Nephron (organoid): Measurements from ENCODE around the gene RRAS.

Experiments
- H3K27ac Mint-ChIP-seq, 3 experiments: 2 replicates each; pipeline ENCODE4 v1.8.0; 2020; ENCODE audit warnings: mixed read lengths in 3 of 3, mild to moderate bottlenecking in 2 of 3, moderate library complexity in 1 of 3
- H3K27me3 Mint-ChIP-seq: 2 replicates; pipeline ENCODE4 v1.8.0; 2021; ENCODE audit warnings: low read depth, mild to moderate bottlenecking, moderate library complexity, mixed read lengths
- H3K36me3 Mint-ChIP-seq: 2 replicates; pipeline ENCODE4 v1.8.0; 2020; ENCODE audit warnings: low read depth, mixed read lengths
- H3K4me1 Mint-ChIP-seq: 2 replicates; pipeline ENCODE4 v1.8.0; 2020; ENCODE audit warnings: mixed read lengths
- H3K4me3 Mint-ChIP-seq, 3 experiments: 2 replicates each; pipeline ENCODE4 v1.8.0; 2020; ENCODE audit warnings: mild to moderate bottlenecking in 3 of 3, mixed read lengths in 3 of 3, moderate library complexity in 2 of 3
- H3K9me3 Mint-ChIP-seq: 2 replicates; pipeline ENCODE4 v1.8.0; 2020; ENCODE audit warnings: mixed read lengths
- TF ChIP-seq, protein P1 (sequence below), 3 experiments: fragments of 200-600 bp; sonication (generic); IDR thresholded peaks; one replicate each; pipeline ENCODE4 v1.5.0; 2021; ENCODE audit warnings: antibody characterized with exemption in 3 of 3; ENCODE audit not compliant: unreplicated experiment in 3 of 3

RRAS gene

DNA sequence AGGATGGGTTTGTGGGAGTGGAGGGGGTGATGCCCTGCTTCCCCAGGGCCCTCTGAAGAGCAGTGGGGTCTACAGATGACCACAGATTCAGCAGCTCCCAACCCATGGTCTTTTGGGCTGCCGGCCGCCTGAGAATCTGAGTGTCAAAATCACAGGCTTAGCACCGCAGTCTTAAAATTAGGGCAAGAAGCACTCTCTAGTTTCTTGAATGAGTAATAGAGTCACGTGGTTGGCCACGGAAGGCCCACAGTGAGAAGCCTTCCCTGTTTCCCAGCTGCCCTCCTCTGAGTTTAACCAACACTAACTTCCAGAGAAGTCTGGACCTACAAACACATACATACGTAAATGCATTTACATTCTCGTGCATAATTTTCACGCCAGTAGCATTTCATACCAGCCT lies 42.3 kb upstream of the RRAS start:
- no peaks in the 10 kb centered on the region for H3K27me3 Mint-ChIP-seq
- no peaks in the 10 kb centered on the region for H3K9me3 Mint-ChIP-seq
- peak overlapping the region in 1 of 3 experiments; percentile 34 for H3K4me3 Mint-ChIP-seq
- peaks cover 39% of the 10 kb centered on the region for H3K36me3 Mint-ChIP-seq
- no peak overlapping the region for H3K27ac Mint-ChIP-seq
- H3K4me1 Mint-ChIP-seq: peaks cover 27% of the 10 kb centered on the region
- TF ChIP-seq, protein P1, sequence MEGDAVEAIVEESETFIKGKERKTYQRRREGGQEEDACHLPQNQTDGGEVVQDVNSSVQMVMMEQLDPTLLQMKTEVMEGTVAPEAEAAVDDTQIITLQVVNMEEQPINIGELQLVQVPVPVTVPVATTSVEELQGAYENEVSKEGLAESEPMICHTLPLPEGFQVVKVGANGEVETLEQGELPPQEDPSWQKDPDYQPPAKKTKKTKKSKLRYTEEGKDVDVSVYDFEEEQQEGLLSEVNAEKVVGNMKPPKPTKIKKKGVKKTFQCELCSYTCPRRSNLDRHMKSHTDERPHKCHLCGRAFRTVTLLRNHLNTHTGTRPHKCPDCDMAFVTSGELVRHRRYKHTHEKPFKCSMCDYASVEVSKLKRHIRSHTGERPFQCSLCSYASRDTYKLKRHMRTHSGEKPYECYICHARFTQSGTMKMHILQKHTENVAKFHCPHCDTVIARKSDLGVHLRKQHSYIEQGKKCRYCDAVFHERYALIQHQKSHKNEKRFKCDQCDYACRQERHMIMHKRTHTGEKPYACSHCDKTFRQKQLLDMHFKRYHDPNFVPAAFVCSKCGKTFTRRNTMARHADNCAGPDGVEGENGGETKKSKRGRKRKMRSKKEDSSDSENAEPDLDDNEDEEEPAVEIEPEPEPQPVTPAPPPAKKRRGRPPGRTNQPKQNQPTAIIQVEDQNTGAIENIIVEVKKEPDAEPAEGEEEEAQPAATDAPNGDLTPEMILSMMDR (IDR thresholded peaks at IDR 0.05; ENCODE audit: unreplicated experiment in 3 of 3): no peak

DNA sequence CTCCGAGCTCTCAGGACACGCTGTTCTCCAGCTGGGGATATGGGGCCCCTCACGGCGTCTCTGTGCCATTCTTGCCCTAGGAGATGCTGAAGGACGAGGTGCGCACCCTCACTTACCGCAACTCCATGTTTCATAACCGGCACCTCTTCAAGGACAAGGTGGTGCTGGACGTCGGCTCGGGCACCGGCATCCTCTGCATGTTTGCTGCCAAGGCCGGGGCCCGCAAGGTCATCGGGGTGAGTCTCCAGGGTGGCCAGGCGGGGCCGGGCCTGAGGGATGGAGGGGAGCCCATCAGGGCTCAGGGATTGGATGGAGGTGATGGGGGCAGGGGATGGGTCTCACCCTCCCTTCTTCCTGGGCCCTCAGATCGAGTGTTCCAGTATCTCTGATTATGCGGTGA lies 41.9 kb upstream of the RRAS start:
- Mint-ChIP-seq H3K4me3 (no peak overlapping the region), H3K27me3 (no peaks in the 10 kb centered on the region), H3K4me1 (peaks cover 27% of the 10 kb centered on the region), H3K9me3 (no peaks in the 10 kb centered on the region), H3K36me3 (peaks cover 39% of the 10 kb centered on the region), H3K27ac (no peak overlapping the region)
- TF ChIP-seq, protein P1 (IDR thresholded peaks at IDR 0.05; ENCODE audit: unreplicated experiment in 3 of 3): no peak

DNA sequence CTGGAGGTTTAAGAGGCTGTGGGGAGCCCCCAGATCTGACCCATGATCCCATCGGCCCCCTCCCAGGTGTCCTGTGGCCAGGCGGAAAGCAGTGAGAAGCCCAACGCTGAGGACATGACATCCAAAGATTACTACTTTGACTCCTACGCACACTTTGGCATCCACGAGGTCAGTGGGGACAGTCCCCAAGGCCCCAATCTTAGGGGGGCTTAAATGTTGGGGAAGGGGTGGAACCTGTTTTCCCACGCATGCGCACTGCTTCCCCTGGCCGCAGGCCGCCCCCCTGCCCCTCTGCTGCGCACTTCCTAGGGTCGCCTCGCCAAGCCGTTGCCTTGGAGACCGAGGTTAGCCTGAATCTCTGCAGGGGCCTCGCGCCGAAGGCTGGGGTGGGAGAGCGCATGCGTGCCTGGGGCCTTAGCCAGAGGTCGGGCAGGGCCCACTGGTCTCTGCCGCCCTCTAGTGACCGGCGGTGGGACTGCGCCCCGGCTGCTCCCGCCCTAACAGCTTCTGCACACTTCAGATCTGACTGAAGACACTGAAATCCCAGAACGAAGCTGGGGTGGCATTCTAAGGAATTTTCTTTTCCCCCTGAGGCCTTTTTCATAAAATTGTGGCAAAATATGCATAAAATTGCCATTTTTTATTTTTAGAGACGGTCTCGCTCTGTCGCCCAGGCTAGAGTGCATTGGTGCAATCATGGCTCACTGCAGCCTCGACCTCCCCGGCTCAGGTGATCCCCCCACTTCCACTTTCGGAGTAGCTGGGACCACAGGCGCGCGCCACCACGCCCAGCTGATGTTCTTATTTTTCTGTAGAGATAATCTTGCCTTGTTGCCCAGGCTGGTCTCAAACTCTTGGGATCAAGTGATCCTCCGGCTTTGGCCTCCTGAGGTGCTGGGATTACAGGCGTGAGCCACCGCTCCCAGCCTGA lies 40.7 kb upstream of the RRAS start:
- Mint-ChIP-seq H3K27ac (peak overlapping the region; percentile 81 to 93 (median 83)), H3K27me3 (no peaks in the 10 kb centered on the region), H3K36me3 (peaks cover 35% of the 10 kb centered on the region), H3K4me3 (peak overlapping the region; percentile 92 to 96 (median 92)), H3K4me1 (peaks cover 27% of the 10 kb centered on the region), H3K9me3 (no peaks in the 10 kb centered on the region)
- TF ChIP-seq, protein P1 (IDR thresholded peaks at IDR 0.05; ENCODE audit: unreplicated experiment in 3 of 3): peak; percentile 99 to 100 (median 100)

DNA sequence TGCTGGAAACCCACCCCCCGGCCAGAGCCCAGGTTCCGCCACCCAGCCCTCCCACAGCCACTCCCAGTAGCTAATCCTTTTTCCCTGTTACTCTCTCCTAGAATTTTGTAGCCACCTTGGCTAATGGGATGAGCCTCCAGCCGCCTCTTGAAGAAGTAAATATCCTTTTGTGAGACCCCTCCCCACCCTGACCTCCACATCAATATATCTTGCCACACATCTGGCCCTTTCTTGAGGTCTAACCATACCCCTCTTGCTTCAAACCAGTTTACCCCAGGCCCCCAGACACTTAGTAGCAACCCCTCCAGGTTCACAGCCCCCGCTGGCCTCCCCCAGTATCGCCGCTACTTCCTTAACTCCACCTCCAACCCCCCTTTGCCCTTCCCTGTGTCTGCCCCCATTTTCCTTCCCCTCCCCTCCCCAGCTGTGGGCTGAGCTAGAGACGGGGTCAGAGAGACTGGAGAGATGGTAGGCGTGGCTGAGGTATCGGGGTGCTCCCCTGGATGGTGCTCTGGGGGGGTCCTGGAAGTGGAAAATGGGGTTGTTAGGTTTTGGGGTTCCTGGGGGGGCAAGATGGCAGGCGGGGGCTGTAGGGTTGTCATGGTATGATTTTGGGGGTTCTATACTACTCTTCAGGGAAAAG lies 39.9 kb upstream of the RRAS start:
- H3K27me3 Mint-ChIP-seq: no peaks in the 10 kb centered on the region
- peak overlapping the region; percentile 81 to 93 (median 83) for H3K27ac Mint-ChIP-seq
- H3K4me1 Mint-ChIP-seq: peaks cover 23% of the 10 kb centered on the region
- H3K9me3 Mint-ChIP-seq: no peaks in the 10 kb centered on the region
- H3K36me3 Mint-ChIP-seq: peaks cover 28% of the 10 kb centered on the region
- TF ChIP-seq, protein P1 (IDR thresholded peaks at IDR 0.05; ENCODE audit: unreplicated experiment in 3 of 3): no peak
- H3K4me3 Mint-ChIP-seq: peak overlapping the region; percentile 92 to 96 (median 92)

DNA sequence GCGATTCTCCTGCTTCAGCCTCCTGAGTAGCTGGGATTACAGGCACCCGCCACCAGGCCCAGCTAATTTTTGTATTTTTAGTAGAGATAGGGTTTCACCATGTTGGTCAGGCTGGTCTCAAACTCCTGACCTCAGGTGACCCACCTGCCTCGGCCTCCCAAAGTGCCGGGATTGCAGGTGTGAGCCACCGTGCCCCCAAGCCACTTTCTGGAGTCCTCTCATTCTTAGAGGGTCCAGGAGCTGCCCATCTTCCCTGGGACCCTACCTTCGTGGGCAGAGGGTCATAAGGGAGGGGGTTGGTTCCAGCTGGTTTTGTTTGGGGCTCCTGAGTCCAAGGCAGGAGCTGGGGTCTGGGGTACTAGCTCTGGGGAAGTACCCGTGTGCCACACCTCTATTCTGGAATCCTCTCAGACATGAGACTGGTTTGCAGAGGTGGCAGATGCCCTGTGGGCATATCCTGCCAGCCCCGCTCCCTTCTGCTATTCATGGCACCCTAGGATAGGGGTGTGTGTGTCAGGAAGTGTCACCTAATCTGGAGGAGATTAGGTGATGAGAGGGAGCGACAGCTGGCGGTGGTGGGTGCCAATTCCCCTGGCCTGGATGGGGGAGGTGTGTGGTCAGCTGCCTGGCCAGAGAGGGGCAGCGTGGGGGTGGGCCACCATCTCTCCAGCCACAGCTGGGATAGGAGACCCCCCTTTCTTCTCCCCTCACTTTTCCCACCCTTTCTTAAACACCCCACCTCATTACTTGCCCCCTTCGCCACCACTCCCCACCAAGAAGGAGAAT lies 39.2 kb upstream of the RRAS start:
- Mint-ChIP-seq H3K9me3 (no peaks in the 10 kb centered on the region), H3K27ac (peak overlapping the region; percentile 81 to 100 (median 83)), H3K4me1 (peaks cover 23% of the 10 kb centered on the region), H3K4me3 (peak overlapping the region; percentile 92 to 96 (median 92)), H3K36me3 (peaks cover 27% of the 10 kb centered on the region), H3K27me3 (no peaks in the 10 kb centered on the region)
- TF ChIP-seq, protein P1 (IDR thresholded peaks at IDR 0.05; ENCODE audit: unreplicated experiment in 3 of 3): no peak
